OCI-LY1 (cell line): Measurements from ENCODE around the gene MAML2.
A peak's percentile ranks its signal among the peaks of the same experiment; 100 is the strongest.

ENCODE experiments used
- H2AFZ ChIP-seq: fragments of 200-600 bp; sonication (generic), shearing (Covaris generic); 2 replicates; pipeline ENCODE4 v1.6.0; 2014; ENCODE audit warnings: antibody characterized with exemption, mild to moderate bottlenecking, low read length
- H3F3A ChIP-seq: fragments of 200-600 bp; sonication (generic), shearing (Covaris generic); 2 replicates; pipeline ENCODE4 v1.6.0; 2014; ENCODE audit warnings: mild to moderate bottlenecking, antibody characterized with exemption, low read length, moderate library complexity; ENCODE audit not compliant: insufficient read depth
- H3K27ac ChIP-seq: fragments of 200-600 bp; sonication (generic); 2 replicates; pipeline ENCODE4 v1.5.1; 2014; ENCODE audit warnings: low read length, mixed run types, mild to moderate bottlenecking, low read depth; ENCODE audit not compliant: poor library complexity, severe bottlenecking
- H3K27me3 ChIP-seq: fragments of 200-600 bp; sonication (generic); 2 replicates; pipeline ENCODE4 v1.6.0; 2014; ENCODE audit warnings: antibody characterized with exemption, mild to moderate bottlenecking, low read length, moderate library complexity; ENCODE audit not compliant: insufficient read depth
- H3K36me3 ChIP-seq: fragments of 200-600 bp; sonication (generic); 2 replicates; pipeline ENCODE4 v1.6.1; 2014; ENCODE audit warnings: mild to moderate bottlenecking, antibody characterized with exemption, low read length, moderate library complexity, mixed read lengths; ENCODE audit not compliant: insufficient read depth
- H3K4me1 ChIP-seq: fragments of 200-600 bp; sonication (generic); 2 replicates; pipeline ENCODE4 v1.5.1; 2014; ENCODE audit warnings: mild to moderate bottlenecking, low read length, moderate library complexity; ENCODE audit not compliant: insufficient read depth, severe bottlenecking
- H3K4me2 ChIP-seq: fragments of 200-600 bp; sonication (generic), shearing (Covaris generic); 2 replicates; pipeline ENCODE4 v1.6.1; 2014; ENCODE audit warnings: low read length
- H3K4me3 ChIP-seq: fragments of 200-600 bp; sonication (generic); 2 replicates; pipeline ENCODE4 v1.5.1; 2014; ENCODE audit warnings: low read length, low read depth, mild to moderate bottlenecking, mixed read lengths; ENCODE audit not compliant: poor library complexity, severe bottlenecking
- H3K79me2 ChIP-seq: fragments of 200-600 bp; shearing (Covaris generic); 2 replicates; pipeline ENCODE4 v1.6.1; 2016; ENCODE audit warnings: mixed run types, low read length, mixed read lengths; ENCODE audit not compliant: insufficient read depth
- H3K9ac ChIP-seq: fragments of 200-600 bp; sonication (generic), shearing (Covaris generic); 2 replicates; pipeline ENCODE4 v1.6.1; 2014; ENCODE audit warnings: mild to moderate bottlenecking, low read length, mixed read lengths
- H3K9me2 ChIP-seq: fragments of 200-600 bp; sonication (generic), shearing (Covaris generic); 2 replicates; pipeline ENCODE4 v1.6.1; 2014; ENCODE audit warnings: low read depth, mild to moderate bottlenecking, low read length, mixed read lengths
- H3K9me3 ChIP-seq: fragments of 200-600 bp; shearing (Covaris generic); 2 replicates; pipeline ENCODE4 v1.6.1; 2014; ENCODE audit warnings: low read length, mixed read lengths
- H4K20me1 ChIP-seq: fragments of 200-600 bp; sonication (generic), shearing (Covaris generic); 2 replicates; pipeline ENCODE4 v1.6.0; 2016; ENCODE audit warnings: mild to moderate bottlenecking, low read length; ENCODE audit not compliant: insufficient read depth
- CTCF ChIP-seq: fragments of 200-600 bp; sonication (generic), shearing (Covaris generic); IDR thresholded peaks from 2 replicates; pipeline ENCODE4 v1.5.1; 2017; ENCODE audit warnings: mild to moderate bottlenecking, antibody characterized with exemption, low read length, moderate library complexity, mixed read lengths
- EZH2 ChIP-seq: fragments of 200-600 bp; sonication (generic), shearing (Covaris generic); IDR thresholded peaks from 2 replicates; pipeline ENCODE4 v1.8.0; 2017; ENCODE audit warnings: borderline replicate concordance, mixed run types, mild to moderate bottlenecking, antibody characterized with exemption, low read length, moderate library complexity, mixed read lengths

Gene MAML2

GRCh38 chr11:96267496-96268032 lies 75.4 kb downstream of the MAML2 start:
- H3K79me2 ChIP-seq = no peaks in the 10 kb centered on the region
- peak overlapping the region; percentile 50 for H3K4me2 ChIP-seq
- peak overlapping the region; percentile 32 for H3K27ac ChIP-seq
- no peak for TF ChIP-seq EZH2
- TF ChIP-seq CTCF = no peak
- no peaks in the 10 kb centered on the region for H3F3A ChIP-seq
- no peak overlapping the region for H3K4me3 ChIP-seq
- 0 out of 2 replicates have a peak overlapping the region, but pooled peaks have one; percentile 7 for H3K9ac ChIP-seq
- no peaks in the 10 kb centered on the region for H3K27me3 ChIP-seq
- H3K9me2 ChIP-seq = no peaks in the 10 kb centered on the region
- H4K20me1 ChIP-seq = no peaks in the 10 kb centered on the region
- peaks cover 16% of the 10 kb centered on the region for H3K4me1 ChIP-seq
- no peak overlapping the region for H2AFZ ChIP-seq
- no peaks in the 10 kb centered on the region for H3K9me3 ChIP-seq
- H3K36me3 ChIP-seq = no peaks in the 10 kb centered on the region

GRCh38 chr11:96267001-96267495 lies 75.9 kb downstream of the MAML2 start:
- Histone ChIP-seq H3K27ac (peak overlapping the region; percentile 32), H3K9ac (0 out of 2 replicates have a peak overlapping the region, but pooled peaks have one; percentile 7), H3K4me3 (no peak overlapping the region)

GRCh38 chr11:96265972-96266371 lies 77.0 kb downstream of the MAML2 start:
- Histone ChIP-seq H3F3A (no peaks in the 10 kb centered on the region), H4K20me1 (no peaks in the 10 kb centered on the region), H3K4me1 (peaks cover 16% of the 10 kb centered on the region), H3K9me2 (no peaks in the 10 kb centered on the region), H2AFZ (no peak overlapping the region), H3K4me2 (no peak overlapping the region), H3K4me3 (no peak overlapping the region), H3K9ac (no peak overlapping the region), H3K36me3 (no peaks in the 10 kb centered on the region), H3K27ac (no peak overlapping the region), H3K79me2 (no peaks in the 10 kb centered on the region), H3K9me3 (no peaks in the 10 kb centered on the region), H3K27me3 (no peaks in the 10 kb centered on the region)
- TF ChIP-seq EZH2 = no peak
- TF ChIP-seq CTCF = no peak

More at GRCh38 chr11:96267001-96267495, 75.9 kb downstream of the MAML2 start:
- Histone ChIP-seq H3K9me2 (no peaks in the 10 kb centered on the region), H3K36me3 (no peaks in the 10 kb centered on the region), H3K79me2 (no peaks in the 10 kb centered on the region), H2AFZ (no peak overlapping the region), H3K4me2 (peak overlapping the region; percentile 50), H3K4me1 (peaks cover 16% of the 10 kb centered on the region), H3K9me3 (no peaks in the 10 kb centered on the region), H4K20me1 (no peaks in the 10 kb centered on the region), H3K27me3 (no peaks in the 10 kb centered on the region), H3F3A (no peaks in the 10 kb centered on the region)
- TF ChIP-seq EZH2 (no peak), CTCF (no peak)
